Measurements from ENCODE around the gene NINJ2. TPM values are rescaled to one million over a fixed set of nuclear protein-coding genes. Genes with fewer than 3 reads are reported as not detected.
A peak's percentile ranks its signal among the peaks of the same experiment; 100 is the strongest.

The NINJ2 gene
- polyA plus RNA-seq, 2 of the 4 experiments (the other 2 are of a cell fraction) = 0.76 to 1.2 TPM

DNA sequence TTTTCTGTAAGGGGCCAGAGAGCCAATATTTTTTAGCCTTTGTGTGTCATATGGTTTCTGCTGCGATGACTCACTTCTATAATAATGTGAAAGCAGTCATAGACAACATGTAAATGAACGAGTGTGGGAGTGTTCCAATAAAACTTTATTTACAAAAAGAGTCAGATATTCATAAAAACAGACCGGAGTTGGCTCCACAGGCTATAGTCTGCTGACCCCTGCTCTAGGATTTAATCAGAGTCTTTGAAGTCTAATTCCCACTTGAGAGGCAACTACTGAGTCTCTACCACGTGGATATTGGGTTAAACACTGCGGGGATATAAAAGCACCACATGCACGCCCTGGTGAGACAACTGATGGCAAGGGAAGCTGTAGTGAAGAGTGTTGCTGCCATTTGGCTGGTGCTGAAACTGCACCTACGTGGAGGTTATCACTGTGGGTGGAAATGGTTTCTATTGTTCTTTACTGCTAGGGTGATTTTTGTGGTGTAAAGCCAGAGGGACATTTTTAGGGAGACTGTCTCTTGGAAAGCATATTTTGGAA lies 3.6 kb upstream of the NINJ2 start:
- TF ChIP-seq RAD21 (conservative IDR thresholded peaks at IDR 0.05 in 1 of 2, IDR thresholded peaks at IDR 0.05 in 1 of 2) (no peak), NPAS2 (CRISPR knock-in tag; IDR thresholded peaks at IDR 0.05; ENCODE audit: borderline replicate concordance) (no peak), FOSL2 (IDR thresholded peaks at IDR 0.05) (no peak), FOSL2 (CRISPR knock-in tag; IDR thresholded peaks at IDR 0.05) (peak; percentile 66)
- Histone ChIP-seq H3K27ac (peak overlapping the region; percentile 48 to 75), H3K9me3 (no peaks in the 10 kb centered on the region), H3K4me1 (peaks cover 14% of the 10 kb centered on the region), H3K4me3 (no peak overlapping the region), H3K4me2 (peak overlapping the region; percentile 27; the same call in 1 of the 3 replicates)
- ATAC-seq (no peak), DNase-seq (ENCODE audit: low read depth in 1 of 2, low spot score in 1 of 2) (no peak), FAIRE-seq (no peak)
- 80% methylated on average over 7 of the region's 7 CpGs for WGBS (ENCODE audit: missing lambda C conversion rate)
- CTCF ChIA-PET = interaction anchor here (1.0 to 2.8 kb wide), 3 partner anchors 84 to 147 kb away, joined by 4 to 12 read pairs (median 5); partner anchors contain the start of gene WNK1
- POLR2A ChIA-PET = no interaction called here

DNA sequence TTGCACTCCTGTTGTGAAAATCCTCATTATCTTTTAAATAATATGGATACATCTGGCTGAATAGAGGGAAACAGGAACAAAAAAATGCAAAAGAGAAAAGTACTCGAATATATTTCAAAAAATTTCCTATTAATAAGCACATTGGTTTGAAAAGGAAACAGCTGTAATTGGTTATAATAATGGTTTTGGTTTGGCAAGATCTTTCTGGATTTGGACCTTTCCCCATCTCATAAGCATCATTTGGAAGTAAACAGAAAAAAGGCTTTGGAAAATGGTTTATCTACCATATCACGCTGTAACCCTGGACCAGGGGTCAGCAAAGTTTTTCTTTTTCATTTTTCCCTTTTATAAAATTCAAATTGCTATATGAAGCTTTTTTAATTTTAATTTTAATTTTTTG lies 2.8 kb upstream of the NINJ2 start:
- ATAC-seq (no peak), FAIRE-seq (no peak), DNase-seq (ENCODE audit: low read depth in 1 of 2, low spot score in 1 of 2) (no peak)
- 67% methylated on average over 2 of the region's 2 CpGs for WGBS (ENCODE audit: missing lambda C conversion rate)
- Histone ChIP-seq H3K4me1 (peaks cover 14% of the 10 kb centered on the region), H3K4me3 (no peak overlapping the region), H3K4me2 (no peak overlapping the region), H3K27ac (peak overlapping the region in 1 of 2 experiments; percentile 75; a peak in 1 of 6 replicates), H3K9me3 (no peaks in the 10 kb centered on the region)
- TF ChIP-seq HOXB5 (CRISPR knock-in tag; IDR thresholded peaks at IDR 0.05) = no peak
- TF ChIP-seq JUN (IDR thresholded peaks at IDR 0.05) = no peak
- TF ChIP-seq RCOR1 (IDR thresholded peaks at IDR 0.05; ENCODE audit: low read depth, low read length) = no peak
- TF ChIP-seq, protein P1, sequence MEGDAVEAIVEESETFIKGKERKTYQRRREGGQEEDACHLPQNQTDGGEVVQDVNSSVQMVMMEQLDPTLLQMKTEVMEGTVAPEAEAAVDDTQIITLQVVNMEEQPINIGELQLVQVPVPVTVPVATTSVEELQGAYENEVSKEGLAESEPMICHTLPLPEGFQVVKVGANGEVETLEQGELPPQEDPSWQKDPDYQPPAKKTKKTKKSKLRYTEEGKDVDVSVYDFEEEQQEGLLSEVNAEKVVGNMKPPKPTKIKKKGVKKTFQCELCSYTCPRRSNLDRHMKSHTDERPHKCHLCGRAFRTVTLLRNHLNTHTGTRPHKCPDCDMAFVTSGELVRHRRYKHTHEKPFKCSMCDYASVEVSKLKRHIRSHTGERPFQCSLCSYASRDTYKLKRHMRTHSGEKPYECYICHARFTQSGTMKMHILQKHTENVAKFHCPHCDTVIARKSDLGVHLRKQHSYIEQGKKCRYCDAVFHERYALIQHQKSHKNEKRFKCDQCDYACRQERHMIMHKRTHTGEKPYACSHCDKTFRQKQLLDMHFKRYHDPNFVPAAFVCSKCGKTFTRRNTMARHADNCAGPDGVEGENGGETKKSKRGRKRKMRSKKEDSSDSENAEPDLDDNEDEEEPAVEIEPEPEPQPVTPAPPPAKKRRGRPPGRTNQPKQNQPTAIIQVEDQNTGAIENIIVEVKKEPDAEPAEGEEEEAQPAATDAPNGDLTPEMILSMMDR (IDR thresholded peaks at IDR 0.05) = no peak
- no peak for TF ChIP-seq KDM1A (IDR thresholded peaks at IDR 0.05; ENCODE audit: low read depth)
- no peak for TF ChIP-seq ZC3H11A (IDR thresholded peaks at IDR 0.05)
- no peak for TF ChIP-seq MYC (IDR thresholded peaks at IDR 0.05; ENCODE audit: borderline replicate concordance, low read length)
- TF ChIP-seq KDM5A (IDR thresholded peaks at IDR 0.05) = no peak
- TF ChIP-seq, protein P2, sequence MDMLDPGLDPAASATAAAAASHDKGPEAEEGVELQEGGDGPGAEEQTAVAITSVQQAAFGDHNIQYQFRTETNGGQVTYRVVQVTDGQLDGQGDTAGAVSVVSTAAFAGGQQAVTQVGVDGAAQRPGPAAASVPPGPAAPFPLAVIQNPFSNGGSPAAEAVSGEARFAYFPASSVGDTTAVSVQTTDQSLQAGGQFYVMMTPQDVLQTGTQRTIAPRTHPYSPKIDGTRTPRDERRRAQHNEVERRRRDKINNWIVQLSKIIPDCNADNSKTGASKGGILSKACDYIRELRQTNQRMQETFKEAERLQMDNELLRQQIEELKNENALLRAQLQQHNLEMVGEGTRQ (IDR thresholded peaks at IDR 0.05) = no peak
- no peak for TF ChIP-seq SMC3 (IDR thresholded peaks at IDR 0.05)
- no peak for TF ChIP-seq SREBF2 (IDR thresholded peaks at IDR 0.05)
- TF ChIP-seq, protein P3, sequence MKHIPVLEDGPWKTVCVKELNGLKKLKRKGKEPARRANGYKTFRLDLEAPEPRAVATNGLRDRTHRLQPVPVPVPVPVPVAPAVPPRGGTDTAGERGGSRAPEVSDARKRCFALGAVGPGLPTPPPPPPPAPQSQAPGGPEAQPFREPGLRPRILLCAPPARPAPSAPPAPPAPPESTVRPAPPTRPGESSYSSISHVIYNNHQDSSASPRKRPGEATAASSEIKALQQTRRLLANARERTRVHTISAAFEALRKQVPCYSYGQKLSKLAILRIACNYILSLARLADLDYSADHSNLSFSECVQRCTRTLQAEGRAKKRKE (CRISPR knock-in tag; IDR thresholded peaks at IDR 0.05; ENCODE audit: low read depth) = no peak
- TF ChIP-seq TP53 (CRISPR knock-in tag; IDR thresholded peaks at IDR 0.05) = no peak
- no peak for TF ChIP-seq CHD4 (IDR thresholded peaks at IDR 0.05; ENCODE audit: borderline replicate concordance)
- TF ChIP-seq, protein P4, sequence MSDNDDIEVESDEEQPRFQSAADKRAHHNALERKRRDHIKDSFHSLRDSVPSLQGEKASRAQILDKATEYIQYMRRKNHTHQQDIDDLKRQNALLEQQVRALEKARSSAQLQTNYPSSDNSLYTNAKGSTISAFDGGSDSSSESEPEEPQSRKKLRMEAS (IDR thresholded peaks at IDR 0.05) = no peak
- TF ChIP-seq TFCP2L1 (CRISPR knock-in tag; IDR thresholded peaks at IDR 0.05) = no peak
- TF ChIP-seq, protein P5, sequence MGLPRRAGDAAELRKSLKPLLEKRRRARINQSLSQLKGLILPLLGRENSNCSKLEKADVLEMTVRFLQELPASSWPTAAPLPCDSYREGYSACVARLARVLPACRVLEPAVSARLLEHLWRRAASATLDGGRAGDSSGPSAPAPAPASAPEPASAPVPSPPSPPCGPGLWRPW (IDR thresholded peaks at IDR 0.05) = no peak
- no peak for TF ChIP-seq FOSL2 (IDR thresholded peaks at IDR 0.05)
- no peak for TF ChIP-seq FOSL2 (CRISPR knock-in tag; IDR thresholded peaks at IDR 0.05)
- TF ChIP-seq PHF8 (IDR thresholded peaks at IDR 0.05; ENCODE audit: borderline replicate concordance, low read depth) = no peak
- TF ChIP-seq MAZ (IDR thresholded peaks at IDR 0.05; ENCODE audit: borderline replicate concordance, low read depth, low read length) = no peak
- CTCF ChIA-PET = interaction anchor here (0.7 to 2.8 kb wide), 3 partner anchors 85 to 148 kb away, joined by 3 to 12 read pairs (median 4); partner anchors contain the start of gene WNK1
- POLR2A ChIA-PET = no interaction called here

All from A549 (cell line).